HCT116 (cell line): ENCODE data around the gene SH3BP1. TPM values are rescaled to one million over a fixed set of nuclear protein-coding genes. Genes with fewer than 3 reads are reported as not detected.
A peak's percentile ranks its signal among the peaks of the same experiment; 100 is the strongest.

Source experiments
- ATAC-seq: fragments of 200-7000 bp; cut with Tn5 transposase; 2 replicates; pipeline ENCODE4 v1.9.1; 2020; ENCODE audit warnings: mild to moderate bottlenecking, moderate library complexity
- BruUV-seq: library from RNA; stranded (reverse); fragments of 400-500 nt; replicated peaks from 2 replicates; lab custom pipeline; 2021; lab: Mats Ljungman, UMichigan
- CTCF ChIA-PET: fragments of 300-600 bp; sonication (Branson Sonifier 250); formaldehyde crosslinking; loops from one replicate; lab custom pipeline; 2021; ENCODE audit warnings: antibody characterized with exemption; lab: Charles Lee
- POLR2A ChIA-PET: fragments of 300-600, 350-600 bp; sonication (Branson Sonifier 250); formaldehyde crosslinking; loops from one replicate; lab custom pipeline; 2021; ENCODE audit warnings: antibody characterized with exemption; lab: Charles Lee
- RAD21 ChIA-PET, 2 experiments: fragments of 300-600 bp; sonication (Branson Sonifier 250); formaldehyde crosslinking; loops; one replicate each; lab custom pipeline; 2023; ENCODE audit warnings: low total read pairs in 2 of 2; ENCODE audit not compliant: uncharacterized antibody in 2 of 2, unreplicated experiment in 2 of 2, low non-redundant PET in 1 of 2; lab: Charles Lee
- DNase-seq: peaks from one replicate; pipeline ENCODE4 v3.0.0-alpha.2; 2010; ENCODE audit warnings: low read depth, low spot score
- H2AFZ ChIP-seq: fragments of 200-600 bp; shearing (Covaris generic), sonication (generic); 2 replicates; pipeline ENCODE4 v1.6.1; 2017; ENCODE audit warnings: low read depth, mixed run types, mixed read lengths, antibody characterized with exemption, low read length; ENCODE audit not compliant: poor library complexity, severe bottlenecking
- H3K27ac ChIP-seq: 2 replicates; pipeline ENCODE4 v1.5.1; 2012; ENCODE audit warnings: low read depth, low read length
- H3K27me3 ChIP-seq: fragments of 200-600 bp; sonication (generic); 2 replicates; pipeline ENCODE4 v1.6.1; 2016; ENCODE audit warnings: mixed run types, low read length, mixed read lengths; ENCODE audit not compliant: insufficient read depth
- H3K36me3 ChIP-seq, 2 experiments: fragments of 200-500 bp in 1 of 2; fragments of 200-600 bp in 1 of 2; sonication (Bioruptor generic) in 1 of 2; sonication (generic) in 1 of 2; 2 replicates each; pipeline versions ENCODE4 v1.5.1 to v1.6.1; 2014 to 2016; ENCODE audit warnings: low read length in 2 of 2, inconsistent platforms in 1 of 2, mixed read lengths in 1 of 2, mixed run types in 1 of 2; ENCODE audit not compliant: insufficient read depth in 2 of 2, control insufficient read depth in 1 of 2
- H3K4me1 ChIP-seq, 2 experiments: fragments of 200-600 bp in 1 of 2; sonication (generic) in 1 of 2; 2 replicates each; pipeline versions ENCODE4 v1.5.1 to v1.6.1; 2012 to 2017; ENCODE audit warnings: low read length in 2 of 2, inconsistent platforms in 1 of 2, mild to moderate bottlenecking in 1 of 2, mixed read lengths in 1 of 2, mixed run types in 1 of 2, moderate library complexity in 1 of 2; ENCODE audit not compliant: insufficient read depth in 2 of 2, control insufficient read depth in 1 of 2
- H3K4me2 ChIP-seq: fragments of 200-600 bp; sonication (generic); 2 replicates; pipeline ENCODE4 v1.6.1; 2017; ENCODE audit warnings: mixed run types, low read length, mixed read lengths
- H3K4me3 ChIP-seq, 2 experiments: fragments of 200-600 bp in 1 of 2; sonication (generic) in 1 of 2; replicated peaks in 1 of 2; 2 replicates each; pipeline ENCODE4 v1.5.1; 2011 to 2016; ENCODE audit warnings: low read length in 2 of 2, control low read depth in 1 of 2, low read depth in 1 of 2, mild to moderate bottlenecking in 1 of 2, mixed read lengths in 1 of 2, mixed run types in 1 of 2
- H3K79me2 ChIP-seq: fragments of 200-600 bp; sonication (generic); 2 replicates; pipeline ENCODE4 v1.6.1; 2017; ENCODE audit warnings: mild to moderate bottlenecking, mixed run types, low read length, moderate library complexity, mixed read lengths; ENCODE audit not compliant: insufficient read depth
- H3K9ac ChIP-seq: fragments of 200-600 bp; sonication (generic); 2 replicates; pipeline ENCODE4 v1.6.1; 2016; ENCODE audit warnings: low read length, mixed read lengths
- H3K9me2 ChIP-seq: fragments of 200-600 bp; sonication (generic), shearing (Covaris generic); 2 replicates; pipeline ENCODE4 v1.6.1; 2017; ENCODE audit warnings: mixed run types, mild to moderate bottlenecking, moderate library complexity; ENCODE audit not compliant: insufficient read depth
- H3K9me3 ChIP-seq, 2 experiments: fragments of 200-500 bp in 1 of 2; fragments of 200-600 bp in 1 of 2; sonication (Bioruptor generic) in 1 of 2; sonication (generic) in 1 of 2; 2 replicates each; pipeline ENCODE4 v1.6.1; 2014 to 2017; ENCODE audit warnings: low read length in 2 of 2, mixed read lengths in 2 of 2, inconsistent platforms in 1 of 2, low read depth in 1 of 2, mild to moderate bottlenecking in 1 of 2, mixed run types in 1 of 2, moderate library complexity in 1 of 2; ENCODE audit not compliant: control insufficient read depth in 1 of 2, insufficient read depth in 1 of 2
- H4K20me1 ChIP-seq: fragments of 200-600 bp; sonication (generic), shearing (Covaris generic); 2 replicates; pipeline ENCODE4 v1.6.1; 2017; ENCODE audit warnings: mixed run types, mild to moderate bottlenecking, moderate library complexity; ENCODE audit not compliant: insufficient read depth
- CBX3 ChIP-seq: IDR thresholded peaks from 2 replicates; pipeline ENCODE4 v1.6.1; 2012; ENCODE audit warnings: low read depth
- CTCF ChIP-seq, 3 experiments: fragments of 200-600 bp in 1 of 3; sonication (generic) in 1 of 3; IDR thresholded peaks in 2 of 3; conservative IDR thresholded peaks in 1 of 3; 2 replicates each; pipeline ENCODE4 v1.5.1; 2012 to 2017; ENCODE audit warnings: low read depth in 2 of 3, low read length in 2 of 3, antibody characterized with exemption in 1 of 3, borderline replicate concordance in 1 of 3, control low read depth in 1 of 3, mild to moderate bottlenecking in 1 of 3, mixed read lengths in 1 of 3, mixed run types in 1 of 3, moderate library complexity in 1 of 3; ENCODE audit not compliant: insufficient read depth in 1 of 3
- EGR1 ChIP-seq: IDR thresholded peaks from 2 replicates; pipeline ENCODE4 v1.6.1; 2012; ENCODE audit warnings: low read depth
- ELF1 ChIP-seq: IDR thresholded peaks from 2 replicates; pipeline ENCODE4 v1.6.1; 2012; ENCODE audit warnings: low read depth, borderline replicate concordance
- MAX ChIP-seq: IDR thresholded peaks from 2 replicates; pipeline ENCODE4 v1.6.1; 2012
- POLR2A ChIP-seq: IDR thresholded peaks from 2 replicates; pipeline ENCODE4 v1.7.0; 2011; ENCODE audit warnings: borderline replicate concordance; ENCODE audit not compliant: insufficient read depth, insufficient read length; ENCODE audit errors: extremely low read depth
- POLR2AphosphoS5 ChIP-seq: IDR thresholded peaks from 2 replicates; pipeline ENCODE4 v1.6.1; 2011; ENCODE audit warnings: mild to moderate bottlenecking, low read depth, low read length, moderate library complexity
- RAD21 ChIP-seq: IDR thresholded peaks from 2 replicates; pipeline ENCODE4 v1.6.1; 2012; ENCODE audit warnings: low read depth, mild to moderate bottlenecking
- REST ChIP-seq: IDR thresholded peaks from 2 replicates; pipeline ENCODE4 v1.6.1; 2012; ENCODE audit warnings: low read depth
- SIN3A ChIP-seq: IDR thresholded peaks from 2 replicates; pipeline ENCODE4 v1.6.1; 2012; ENCODE audit warnings: low read depth
- SP1 ChIP-seq: IDR thresholded peaks from 2 replicates; pipeline ENCODE4 v1.6.1; 2012; ENCODE audit warnings: low read depth
- YY1 ChIP-seq: IDR thresholded peaks from 2 replicates; pipeline ENCODE4 v1.6.1; 2011; ENCODE audit warnings: low read length, low read depth, moderate library complexity, mild to moderate bottlenecking; ENCODE audit not compliant: insufficient replicate concordance; ENCODE audit errors: extremely low read depth
- intact Hi-C: fragments of 100-400 bp; cut with micrococcal nuclease; formaldehyde crosslinking; loops from 2 replicates; pipeline ENCODE4 v1.10.0; 2022
- total RNA-seq: library from RNA; stranded (reverse); gene quantifications from one replicate; pipeline ENCODE4 v1.2.1, GENCODE V29; 2021; ENCODE audit not compliant: unreplicated experiment

SH3BP1 gene
- total RNA-seq, 1 experiment from 2014 or later, result 48.4 TPM

- H3K27me3 ChIP-seq, result no peaks in the 10 kb centered on the region
- peaks cover 30% of the 10 kb centered on the region for H3K79me2 ChIP-seq
- peak; percentile 83 for DNase-seq
- BruUV-seq, result TSS peak; percentile 23
- H2AFZ ChIP-seq, result peak overlapping the region; percentile 63
- ATAC-seq, result peak; percentile 62
- TF ChIP-seq REST (no peak), MAX (peak; percentile 69; the same call in 1 of the 2 replicates), ELF1 (no peak), CBX3 (peak; percentile 59; the same call in 1 of the 2 replicates), SP1 (peak; percentile 74), POLR2AphosphoS5 (peak; percentile 61), YY1 (peak; percentile 83), POLR2A (peak; percentile 72), RAD21 (peak; percentile 85), SIN3A (peak; percentile 58; the same call in 1 of the 2 replicates), EGR1 (no peak), CTCF (IDR thresholded peaks at IDR 0.05 in 2 of 3, conservative IDR thresholded peaks at IDR 0.05 in 1 of 3; ENCODE audit: borderline replicate concordance in 1 of 3, insufficient read depth in 1 of 3, low read depth in 2 of 3, low read length in 2 of 3) (peak; percentile 91 to 98 (median 96))
- CTCF ChIA-PET, result interaction anchor here (0.5 to 4.8 kb wide), 32 partner anchors 8 to 427 kb away, joined by 3 to 74 read pairs (median 4); partner anchors contain the start of genes LGALS1, LGALS2 and PDXP
- H3K4me1 ChIP-seq, result peaks cover 41 to 59% of the 10 kb centered on the region in 2 experiments
- no peaks in the 10 kb centered on the region for H3K9me2 ChIP-seq
- POLR2A ChIA-PET, result interaction anchor here (0.6 to 3.1 kb wide), 18 partner anchors 8 to 237 kb away, joined by 3 to 38 read pairs (median 4); partner anchors contain the start of genes ANKRD54, GCAT, LGALS1 and NOL12
- RAD21 ChIA-PET, result interaction anchor here (0.5 to 1.6 kb wide), 8 partner anchors 12 to 175 kb away, joined by 3 to 5 read pairs (median 3); partner anchors contain the start of gene PDXP (in 1 of the 2)
- intact Hi-C loops, result loop anchor here (1.0 to 5.0 kb wide), 3 partner anchors 15 to 200 kb away; partner anchors contain the start of gene GCAT
- H3K4me3 ChIP-seq, result peak overlapping the region; percentile 54 to 93
- H3K27ac ChIP-seq, result peak overlapping the region; percentile 100
- peak overlapping the region; percentile 91 for H3K4me2 ChIP-seq
- peak overlapping the region; percentile 91 for H3K9ac ChIP-seq
- no peaks in the 10 kb centered on the region for H3K36me3 ChIP-seq
- H4K20me1 ChIP-seq, result no peaks in the 10 kb centered on the region
- no peaks in the 10 kb centered on the region for H3K9me3 ChIP-seq
These were observed 32.2 kb upstream of the SH3BP1 start for GRCh38 chr22:37607010-37607934.
